ENCODE measurements around the gene SEC14L2.
"Not testable (repeated sequence)": the region's sequence is repeated elsewhere in the genome, so short reads cannot be mapped to it uniquely, and the experiment has no call there.

Gene SEC14L2

DNA sequence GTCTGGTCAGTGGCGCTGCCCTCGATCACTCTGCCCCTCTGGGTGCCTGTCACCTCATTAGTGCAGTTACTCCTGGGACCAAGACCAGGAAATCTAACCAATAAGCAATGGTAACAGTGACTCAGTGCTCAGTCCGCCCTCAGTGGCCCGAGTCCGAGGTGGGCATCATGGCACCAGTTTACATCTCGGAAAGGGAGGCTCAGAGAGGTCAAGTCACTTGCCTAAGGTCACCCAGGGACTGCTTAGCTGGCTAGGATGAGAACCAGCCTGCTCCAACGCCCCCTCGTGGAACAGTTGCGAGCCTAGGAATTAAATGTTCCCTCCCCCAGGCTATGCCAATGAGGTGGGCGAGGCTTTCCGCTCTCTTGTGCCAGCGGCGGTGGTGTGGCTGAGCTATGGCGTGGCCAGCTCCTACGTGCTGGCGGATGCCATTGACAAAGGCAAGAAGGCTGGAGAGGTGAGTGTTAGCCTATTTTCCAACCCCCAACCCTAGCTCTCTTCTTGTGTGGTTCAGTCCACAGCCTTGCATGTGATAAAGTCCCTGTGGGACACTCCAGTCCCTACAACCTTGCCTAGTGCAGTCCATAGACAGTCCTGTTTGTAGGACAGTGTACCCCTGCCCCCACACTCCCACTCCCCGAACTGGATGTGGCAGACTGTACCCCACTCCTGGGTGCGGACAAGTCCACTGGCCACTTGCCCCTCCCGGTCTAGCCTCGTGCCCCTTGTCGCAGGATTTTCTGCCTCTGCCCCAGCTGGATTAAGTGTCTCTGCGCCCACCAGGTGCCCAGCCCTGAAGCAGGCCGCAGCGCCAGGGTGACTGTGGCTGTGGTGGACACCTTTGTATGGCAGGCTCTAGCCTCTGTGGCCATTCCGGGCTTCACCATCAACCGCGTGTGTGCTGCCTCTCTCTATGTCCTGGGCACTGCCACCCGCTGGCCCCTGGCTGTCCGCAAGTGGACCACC, 29.9 kb downstream of the SEC14L2 start:
- DNase-seq (ENCODE audit: low spot score) = peak; percentile 79

DNA sequence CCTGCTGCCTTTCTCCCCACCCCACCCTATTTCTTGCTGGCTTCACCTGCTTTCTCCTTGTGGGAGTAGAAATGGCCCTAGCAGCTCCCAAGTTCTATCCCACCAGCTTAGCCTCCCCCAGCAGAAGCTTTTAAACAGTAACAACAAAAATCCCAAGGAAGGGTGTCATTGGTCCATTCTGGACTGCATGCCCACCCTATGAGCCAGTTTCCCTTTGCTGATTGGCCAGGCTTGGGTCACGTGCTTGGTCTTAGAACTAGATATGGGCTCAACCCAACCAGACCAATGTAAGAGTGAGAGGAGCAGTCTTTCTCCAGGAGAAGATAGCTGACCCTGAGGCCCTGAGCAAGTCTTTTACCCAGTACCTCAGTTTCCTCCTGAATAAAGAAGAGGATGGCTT, 31.1 kb downstream of the SEC14L2 start:
- DNase-seq (ENCODE audit: low spot score) = no peak

DNA sequence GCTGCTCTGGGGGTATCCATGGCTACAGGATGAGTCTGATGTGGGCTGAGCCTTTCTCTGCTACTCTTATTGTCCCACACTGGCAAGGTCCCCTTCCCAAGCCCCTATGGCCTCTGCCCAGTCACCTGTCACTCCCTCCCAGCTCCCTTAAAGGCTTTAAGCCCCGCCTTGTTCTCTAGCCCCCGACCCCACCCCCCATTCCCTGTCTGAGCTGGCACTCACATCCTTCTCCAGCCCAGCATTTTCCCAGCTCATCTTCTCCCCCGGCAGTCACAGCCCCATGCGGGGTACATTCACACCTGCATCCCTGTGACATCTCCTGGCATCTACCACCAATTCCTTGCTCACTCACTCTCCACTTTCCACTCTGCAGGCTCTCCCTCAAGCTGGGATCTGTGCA, 33.1 kb downstream of the SEC14L2 start:
- DNase-seq (ENCODE audit: low spot score) = no peak

DNA sequence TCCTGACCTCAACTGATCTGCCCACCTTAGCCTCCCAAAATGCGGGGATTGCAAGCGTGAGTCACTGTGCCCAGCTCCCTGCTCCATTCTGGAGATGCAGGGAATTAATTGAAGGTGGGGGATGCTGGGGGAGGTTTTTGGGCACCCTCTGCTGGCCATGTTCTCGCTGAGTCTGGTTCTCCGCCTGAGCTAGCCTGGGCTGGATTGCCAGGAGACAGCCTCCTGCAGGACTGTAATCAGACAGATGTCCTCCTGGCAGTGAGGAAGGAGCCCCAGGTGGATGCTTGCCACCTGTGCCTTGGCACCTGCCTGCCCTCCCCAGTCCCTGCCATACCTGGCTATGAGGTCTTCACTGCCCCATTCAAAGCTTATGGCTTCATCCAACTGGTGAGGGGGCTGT, 34.1 kb downstream of the SEC14L2 start:
- no peak for DNase-seq (ENCODE audit: low spot score)

DNA sequence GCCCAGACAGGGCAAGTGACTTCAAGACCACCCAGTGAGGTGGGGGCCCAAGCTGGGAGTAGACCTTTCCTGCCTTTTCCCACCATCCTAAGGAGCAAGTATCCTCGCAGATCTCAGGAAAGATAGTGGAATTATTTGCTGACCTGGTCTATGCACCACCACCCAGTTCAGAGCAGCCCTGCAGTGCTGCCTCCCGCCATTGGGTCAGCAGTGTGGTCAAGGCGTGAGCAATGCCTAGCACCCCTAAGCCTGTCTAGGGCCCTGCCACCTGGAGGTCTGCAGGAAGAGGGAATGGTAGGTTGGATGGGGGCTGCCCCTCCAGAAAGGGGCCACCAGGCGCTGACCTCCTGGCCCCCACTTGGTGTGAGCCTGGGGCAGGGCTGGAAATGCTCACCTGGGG, 35.3 kb downstream of the SEC14L2 start:
- DNase-seq (ENCODE audit: low spot score) = no peak

DNA sequence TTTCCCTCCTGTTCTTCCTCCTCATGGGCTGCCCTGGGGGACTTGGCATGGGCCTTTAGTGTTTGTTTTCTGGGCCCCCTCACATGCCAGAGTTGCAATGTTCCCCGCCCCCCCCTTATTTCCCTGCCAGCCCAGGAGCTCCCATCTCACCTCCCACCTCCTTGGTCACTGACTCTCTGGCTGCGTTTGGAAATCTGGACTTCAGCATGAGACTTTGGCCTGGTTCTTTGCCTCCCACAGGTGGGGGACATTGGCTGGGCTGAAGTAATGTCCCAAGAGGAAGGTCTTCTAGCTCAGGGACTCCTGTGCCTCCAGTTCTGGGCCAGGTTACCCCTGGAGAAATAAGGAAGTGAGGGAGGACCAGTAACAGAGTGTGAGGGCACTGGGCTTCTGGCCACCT, 35.7 kb downstream of the SEC14L2 start:
- DNase-seq (ENCODE audit: low spot score) = no peak

DNA sequence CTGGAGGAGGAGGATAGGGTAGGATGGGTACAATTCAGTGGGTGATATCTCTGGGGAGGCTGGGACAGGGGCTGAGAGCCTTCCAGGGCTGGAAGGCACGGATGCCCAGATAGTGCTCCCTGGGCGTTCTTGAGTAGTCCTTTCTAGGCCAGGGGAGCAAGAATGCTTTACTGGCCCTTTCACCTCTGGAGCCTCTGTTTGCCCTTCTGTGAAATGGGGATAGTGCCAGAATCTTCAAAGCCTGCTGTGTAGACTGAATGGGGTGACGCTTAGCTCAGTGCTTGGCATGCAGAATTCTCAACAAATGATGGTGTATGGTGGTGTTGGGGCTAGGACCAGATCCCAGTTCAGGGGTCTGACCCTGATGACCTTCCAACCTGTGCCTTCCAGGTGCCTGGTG, 36.4 kb downstream of the SEC14L2 start:
- no peak for DNase-seq (ENCODE audit: low spot score)

DNA sequence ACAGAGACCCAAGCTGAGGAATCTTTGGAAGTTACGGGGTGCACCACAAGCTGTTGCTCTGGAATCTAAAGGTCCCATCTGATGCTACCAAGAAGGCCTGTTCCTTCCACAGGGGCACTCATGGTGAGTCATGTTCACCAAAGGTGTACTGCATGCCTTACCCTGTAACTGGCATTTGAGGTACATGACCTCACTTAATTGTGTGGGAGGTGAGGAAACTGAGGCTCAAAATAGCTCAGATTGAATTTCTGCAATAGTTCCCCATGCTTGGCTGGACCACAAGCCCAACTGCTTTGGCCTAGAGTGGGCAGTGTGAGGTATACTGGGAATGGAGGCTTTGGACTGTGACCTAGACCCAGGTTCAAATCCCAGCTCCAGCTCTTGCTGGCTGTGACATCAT, 37.0 kb downstream of the SEC14L2 start:
- no peak for DNase-seq (ENCODE audit: low spot score)

DNA sequence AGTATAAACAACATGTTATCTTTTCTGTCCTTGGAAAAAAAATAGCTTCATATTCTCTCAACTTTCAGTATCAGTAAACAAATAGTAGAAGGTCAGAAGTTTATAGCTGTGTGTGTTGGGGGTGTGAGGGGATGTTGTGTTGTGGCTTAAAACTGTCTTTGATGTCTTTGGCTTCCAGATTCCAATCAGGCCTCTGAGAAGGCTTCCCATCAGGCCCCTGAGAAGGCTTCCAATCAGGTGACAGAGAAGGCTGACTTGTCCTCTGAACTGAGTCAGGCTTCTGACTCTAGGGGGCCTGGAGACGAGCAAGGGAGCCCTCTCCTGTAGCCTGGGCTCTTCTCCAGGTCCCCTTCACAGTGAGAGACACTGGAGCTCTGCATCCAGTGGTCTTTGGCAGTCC, 38.0 kb downstream of the SEC14L2 start:
- DNase-seq (ENCODE audit: low spot score) = no peak

DNA sequence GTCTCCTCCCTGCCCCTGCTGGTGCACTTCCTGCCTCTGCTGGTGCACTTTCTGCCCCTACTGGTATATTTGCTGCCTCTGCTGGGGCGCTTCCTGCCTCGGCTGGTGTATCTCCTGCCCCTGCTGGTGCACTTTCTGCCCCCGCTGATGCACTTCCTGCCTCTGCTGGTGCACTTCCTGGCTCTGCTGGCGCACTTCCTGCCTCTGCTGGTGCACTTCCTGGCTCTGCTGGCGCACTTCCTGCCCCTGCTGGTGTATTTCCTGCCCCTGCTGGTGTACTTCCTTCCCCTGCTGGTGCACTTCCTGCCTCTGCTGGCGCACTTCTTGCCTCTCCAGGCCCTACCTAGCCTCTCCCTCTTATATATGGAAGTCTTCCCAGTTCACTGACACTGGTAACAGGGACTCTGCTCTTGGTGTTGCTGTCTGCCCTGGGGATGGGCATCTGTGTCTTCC, 38.9 kb downstream of the SEC14L2 start:
- DNase-seq (ENCODE audit: low spot score) = no peak

DNA sequence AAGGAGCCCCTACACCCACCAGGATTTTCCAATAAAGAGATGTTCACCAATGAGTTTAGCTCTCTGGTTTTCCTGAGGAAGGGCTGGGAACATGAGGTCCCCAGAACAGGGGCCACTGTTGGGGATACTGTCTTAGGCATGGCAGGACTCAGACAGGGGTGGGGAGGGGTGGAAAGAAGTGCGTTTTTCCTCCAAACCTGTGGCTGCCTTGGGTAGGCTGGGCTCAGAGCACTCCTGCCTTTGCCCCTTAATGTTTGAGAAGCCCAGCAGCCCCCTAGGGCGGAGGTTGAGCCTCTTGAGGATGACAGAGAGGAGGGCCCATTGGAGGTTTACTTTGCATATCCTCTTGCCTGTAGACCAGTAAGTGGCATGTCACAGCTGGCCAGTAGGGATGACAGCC, 39.4 kb downstream of the SEC14L2 start:
- DNase-seq (ENCODE audit: low spot score) = no peak

DNA sequence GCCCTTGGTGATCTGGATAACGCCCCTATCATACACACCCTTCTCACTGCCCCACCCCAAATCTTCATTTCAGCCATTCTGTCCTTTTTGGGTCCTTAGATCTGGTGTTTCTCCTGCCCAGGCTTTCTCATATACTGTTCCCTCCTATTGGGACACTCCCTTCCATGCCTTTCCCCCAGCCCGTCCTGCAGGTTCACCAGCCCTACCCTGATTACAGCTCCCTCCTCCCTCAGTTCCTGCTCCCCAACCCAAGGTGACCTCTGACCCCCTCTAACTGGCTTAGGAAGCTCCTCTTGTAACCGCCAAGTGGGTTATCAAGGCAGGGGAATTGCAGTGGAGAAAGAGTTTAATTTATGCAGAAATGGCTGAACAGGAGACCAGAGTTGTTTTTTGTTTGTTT, 41.7 kb downstream of the SEC14L2 start:
- no peak for DNase-seq (ENCODE audit: low spot score)

DNA sequence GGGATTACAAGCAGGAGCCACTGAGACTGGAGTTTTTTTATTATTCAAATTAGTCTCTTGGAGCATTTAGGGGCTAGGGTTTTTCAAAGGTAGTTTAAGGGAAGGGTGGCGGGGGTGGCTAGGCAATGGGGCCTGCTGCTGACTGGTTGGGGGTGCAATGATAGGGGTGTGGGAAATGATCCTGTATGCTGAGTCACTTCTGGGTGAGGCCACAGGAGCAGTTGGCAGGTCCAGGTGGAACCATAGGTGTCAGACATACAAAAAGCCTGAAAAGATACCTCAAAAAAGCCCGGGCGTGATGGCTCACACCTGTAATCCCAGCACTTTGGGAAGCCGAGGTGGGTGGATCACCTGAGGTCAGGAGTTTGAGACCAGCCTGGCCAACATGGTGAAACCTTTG, 42.4 kb downstream of the SEC14L2 start:
- DNase-seq (ENCODE audit: low spot score) = no peak

DNA sequence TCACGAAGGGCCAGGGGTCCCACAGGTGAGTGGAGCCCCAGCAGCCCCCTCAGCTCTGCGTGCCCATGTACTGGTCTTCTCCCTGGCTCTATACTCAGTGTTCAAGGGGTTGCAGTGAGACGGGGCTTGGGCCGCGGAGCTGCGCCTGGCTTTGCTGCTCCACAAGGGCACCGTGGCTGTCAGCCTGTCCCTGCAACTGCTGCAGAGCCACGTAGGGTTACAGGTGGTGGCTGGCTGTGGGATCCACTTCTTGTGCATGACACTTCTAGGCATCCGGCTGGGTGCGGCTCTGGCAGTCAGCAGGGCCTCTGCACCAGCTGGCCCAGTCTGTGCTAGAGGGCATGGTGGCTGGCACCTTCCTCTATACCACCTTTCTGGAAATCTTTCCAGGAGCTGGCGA, 43.0 kb downstream of the SEC14L2 start:
- DNase-seq (ENCODE audit: low spot score) = no peak

DNA sequence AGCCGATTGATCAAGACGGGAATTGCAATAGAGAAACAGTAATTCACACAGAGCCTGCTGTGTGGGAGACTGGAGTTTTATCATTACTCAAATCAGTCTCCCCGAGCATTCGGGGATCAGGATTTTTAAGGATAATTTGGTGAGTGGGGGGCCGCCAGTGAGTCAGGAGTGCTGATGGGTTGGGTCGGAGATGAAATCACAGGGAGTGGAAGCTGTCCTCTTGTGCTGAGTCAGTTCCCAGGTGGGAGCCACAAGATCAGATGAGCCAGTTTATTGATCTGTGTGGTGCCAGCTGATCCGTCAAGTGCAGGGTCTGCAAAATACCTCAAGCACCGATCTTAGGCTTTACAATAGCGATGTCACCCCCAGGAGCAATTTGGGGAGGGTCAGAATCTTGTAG, 44.3 kb downstream of the SEC14L2 start:
- no peak for DNase-seq (ENCODE audit: low spot score)

DNA sequence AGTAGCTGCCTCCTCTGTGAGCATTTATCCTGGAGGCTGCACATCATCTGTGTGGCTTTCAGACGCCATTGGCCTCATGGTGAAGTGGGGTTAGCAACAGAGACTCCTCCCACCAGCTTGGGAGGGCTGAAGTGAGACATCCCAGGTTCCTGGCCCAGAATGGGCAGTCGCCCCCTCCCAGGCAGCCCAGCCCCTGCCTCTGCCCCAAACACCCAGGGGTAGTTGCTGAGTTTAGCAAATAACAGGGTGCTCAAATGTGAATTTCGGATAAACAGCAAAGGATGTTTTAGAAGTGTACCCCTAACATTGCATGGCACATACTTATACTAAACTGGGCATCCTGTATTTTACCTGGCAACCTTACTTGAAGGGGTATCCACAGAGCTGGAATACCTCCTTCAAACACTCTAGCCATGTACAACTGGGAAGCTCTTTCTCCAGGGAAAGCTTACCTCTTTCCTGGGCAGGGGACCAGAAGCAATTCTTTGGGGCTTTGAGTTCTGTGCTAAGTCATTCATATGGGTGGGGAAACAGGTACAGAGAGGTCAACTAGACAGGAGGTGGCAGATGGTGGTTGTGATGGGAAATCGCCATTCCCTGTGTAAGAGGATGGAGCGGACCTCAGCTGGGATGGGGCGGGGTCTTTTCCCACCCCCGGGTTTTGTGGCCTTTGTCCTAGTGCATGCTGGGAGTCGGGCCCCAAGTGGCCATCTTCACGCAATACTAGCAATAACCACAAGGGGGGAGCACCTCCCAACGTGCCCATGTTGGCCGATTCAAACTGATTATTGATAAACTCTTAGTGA, 48.0 kb downstream of the SEC14L2 start:
- peak; percentile 89 for DNase-seq (ENCODE audit: low spot score)

DNA sequence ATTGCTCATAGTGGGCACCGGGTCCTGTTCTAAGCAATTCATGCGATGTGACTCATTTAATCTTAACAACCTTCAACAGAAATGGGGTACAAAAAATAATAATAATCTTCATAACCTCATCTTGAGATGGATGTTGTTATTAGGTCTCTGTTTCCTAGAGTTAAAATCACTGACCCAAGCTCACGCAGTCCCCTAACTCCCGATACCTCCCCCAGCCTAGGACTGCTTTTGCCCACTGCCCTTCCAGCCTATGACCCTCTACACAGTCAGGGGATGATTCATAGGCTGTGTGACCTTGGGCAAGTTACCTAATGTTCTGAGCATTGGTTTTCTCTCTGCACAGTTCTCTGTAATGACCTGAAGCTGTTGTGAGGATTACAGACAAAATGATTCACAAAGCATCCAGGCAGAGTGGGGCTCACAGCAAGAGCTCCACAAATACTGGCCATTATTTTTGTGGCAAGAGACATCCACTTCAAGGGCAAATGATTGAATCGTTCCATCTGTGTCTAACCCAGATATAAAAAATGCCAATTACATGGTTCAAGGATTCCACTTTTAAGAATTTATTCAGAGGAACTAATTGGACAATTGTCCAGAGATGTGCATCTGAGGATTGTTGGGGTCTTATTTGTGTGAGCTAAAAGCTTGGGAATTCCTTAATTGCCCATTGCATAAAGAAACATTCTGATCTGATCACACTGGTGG, 48.8 kb downstream of the SEC14L2 start:
- DNase-seq (ENCODE audit: low spot score) = no peak

DNA sequence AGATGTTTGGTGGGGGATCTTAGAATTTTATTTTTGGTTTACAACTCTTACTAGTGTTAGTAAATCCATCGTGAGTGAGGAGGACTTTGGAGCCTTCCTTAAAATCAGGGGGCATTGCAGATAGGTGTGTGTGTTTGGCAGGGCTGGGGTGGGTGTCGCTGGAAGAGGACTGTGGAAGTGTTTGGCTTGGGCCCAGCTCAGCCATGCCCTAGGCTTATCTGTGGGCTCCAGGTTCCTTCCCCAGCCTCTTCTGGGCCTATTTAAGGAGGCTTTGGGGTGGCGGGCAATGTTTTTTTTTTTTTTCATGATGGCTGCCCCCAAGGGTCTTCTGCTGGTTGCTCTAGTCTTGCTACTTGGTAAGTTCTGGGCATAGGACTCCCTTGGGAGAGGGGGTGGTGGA, 50.8 kb downstream of the SEC14L2 start:
- no peak for DNase-seq (ENCODE audit: low spot score)

DNA sequence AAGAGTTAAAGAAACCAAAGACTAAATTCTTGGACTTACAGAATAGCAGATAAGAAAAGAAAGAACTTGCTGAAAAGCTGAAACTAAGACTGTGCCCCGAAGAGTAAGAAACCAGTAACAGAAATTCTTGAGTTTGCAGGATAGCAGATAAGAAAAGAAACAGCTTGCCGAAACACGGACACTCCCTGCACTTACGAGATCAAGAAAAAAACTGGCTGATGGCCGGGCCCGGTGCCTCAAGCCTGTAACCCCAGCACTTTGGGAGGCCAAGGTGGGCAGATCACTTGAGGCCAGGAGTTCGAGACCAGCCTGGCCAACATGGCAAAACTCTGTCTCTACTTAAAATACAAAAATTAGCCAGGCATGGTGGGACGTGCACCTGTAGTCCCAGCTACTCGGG, 54.7 kb downstream of the SEC14L2 start:
- DNase-seq (ENCODE audit: low spot score) = not testable (repeated sequence)

DNA sequence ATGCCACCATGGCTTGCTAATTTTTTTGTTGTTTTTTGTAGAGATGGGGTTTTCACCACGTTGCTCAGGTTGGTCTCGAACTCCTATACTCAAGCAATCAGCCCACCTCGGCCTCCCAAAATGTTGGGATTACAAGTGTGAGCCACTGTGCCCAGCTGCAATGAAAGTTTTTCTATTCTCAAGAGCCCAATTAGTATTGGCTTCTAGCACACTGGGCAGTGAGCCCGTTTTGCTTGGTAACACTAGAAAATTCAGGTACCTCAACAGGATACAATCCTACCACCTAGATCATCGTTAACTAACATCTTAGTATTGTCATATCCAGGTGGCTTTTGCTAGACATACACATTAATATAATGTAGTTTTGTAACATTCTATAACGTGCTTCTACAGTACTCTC, 56.0 kb downstream of the SEC14L2 start:
- DNase-seq (ENCODE audit: low spot score) = no peak

DNA sequence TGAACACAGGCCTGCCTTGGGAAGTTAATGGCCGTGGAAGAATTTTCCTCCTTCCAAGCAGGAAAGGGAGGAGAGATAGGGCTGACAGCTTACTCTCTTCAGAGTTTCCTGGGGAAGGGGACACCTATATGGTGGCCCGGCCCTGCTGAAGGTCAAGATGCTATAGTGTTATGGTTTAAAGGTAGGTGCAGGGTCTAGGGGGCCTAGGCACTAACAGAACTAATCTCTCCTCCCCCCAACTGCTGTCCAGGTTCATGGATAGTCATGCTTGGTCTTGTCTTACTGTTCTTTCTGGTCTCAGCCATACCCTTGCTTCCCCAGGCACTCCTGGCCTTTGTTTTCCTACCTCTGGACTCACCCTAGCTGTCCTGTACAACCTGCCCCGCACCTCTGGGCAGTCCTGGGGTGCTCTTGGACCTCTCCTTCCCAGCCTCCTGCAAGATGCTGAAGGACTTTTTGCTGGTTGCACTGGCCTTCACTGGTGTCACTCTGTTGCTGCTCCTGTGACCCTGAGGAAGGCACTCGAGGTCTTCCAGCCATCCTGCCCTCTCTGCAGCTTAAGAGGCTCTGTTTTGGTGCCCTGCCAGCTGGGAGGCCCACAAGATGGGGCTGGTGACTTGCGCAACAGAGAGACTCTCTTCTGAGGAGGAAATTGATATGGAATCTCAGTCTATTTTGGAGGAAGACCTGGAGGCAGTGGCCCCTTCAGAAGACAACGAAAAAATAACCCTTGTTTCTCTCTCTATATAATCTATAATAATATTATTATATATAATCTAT, 57.1 kb downstream of the SEC14L2 start:
- no peak for DNase-seq (ENCODE audit: low spot score)
